ENCODE measurements around the gene EEIG1.

The EEIG1 gene

GRCh38 chr9:127980060-127980705 is 606 bp downstream of the EEIG1 start:
- peak overlapping the region; percentile 82 for H3K4me3 ChIP-seq (replicated peaks; ENCODE audit: low read depth, low read length)
- TF ChIP-seq CTCF (IDR thresholded peaks at IDR 0.05; ENCODE audit: low read depth, low read length, missing control alignments) = no peak
- DNase-seq (ENCODE audit: extremely low read depth, low read depth) = no peak

- H3K4me3 ChIP-seq (replicated peaks; ENCODE audit: low read depth, low read length) = peak overlapping the region; percentile 82
- no peak for DNase-seq (ENCODE audit: extremely low read depth, low read depth)
- no peak for TF ChIP-seq CTCF (IDR thresholded peaks at IDR 0.05; ENCODE audit: low read depth, low read length, missing control alignments)
Measured at GRCh38 chr9:127979333-127980059, 1.3 kb downstream of the EEIG1 start.

- TF ChIP-seq CTCF (IDR thresholded peaks at IDR 0.05; ENCODE audit: low read depth, low read length, missing control alignments) = no peak
- DNase-seq (ENCODE audit: extremely low read depth, low read depth) = no peak
- H3K4me3 ChIP-seq (replicated peaks; ENCODE audit: low read depth, low read length) = peak overlapping the region; percentile 82
Measured at GRCh38 chr9:127979015-127979332, 1.8 kb downstream of the EEIG1 start.

GRCh38 chr9:127977884-127978647 is 2.7 kb downstream of the EEIG1 start:
- TF ChIP-seq CTCF (IDR thresholded peaks at IDR 0.05; ENCODE audit: low read depth, low read length, missing control alignments) = peak; percentile 13
- H3K4me3 ChIP-seq (replicated peaks; ENCODE audit: low read depth, low read length) = peak overlapping the region; percentile 82
- DNase-seq (ENCODE audit: extremely low read depth, low read depth) = no peak

GRCh38 chr9:127977009-127977883 is 3.5 kb downstream of the EEIG1 start:
- no peak for DNase-seq (ENCODE audit: extremely low read depth, low read depth)
- H3K4me3 ChIP-seq (replicated peaks; ENCODE audit: low read depth, low read length) = peak overlapping the region; percentile 82
- TF ChIP-seq CTCF (IDR thresholded peaks at IDR 0.05; ENCODE audit: low read depth, low read length, missing control alignments) = no peak

- no peak for TF ChIP-seq CTCF (IDR thresholded peaks at IDR 0.05; ENCODE audit: low read depth, low read length, missing control alignments)
- H3K4me3 ChIP-seq (replicated peaks; ENCODE audit: low read depth, low read length) = no peak overlapping the region
- no peak for DNase-seq (ENCODE audit: extremely low read depth, low read depth)
Measured at GRCh38 chr9:127976498-127976897, 4.3 kb downstream of the EEIG1 start.

All from HFF-Myc (cell line).